A549 (cell line): ENCODE results near the gene GARS1.

Experiments used
- CTCF ChIP-seq: fragments of >200 bp; sonication (Bioruptor Twin); formaldehyde crosslinking; IDR thresholded peaks from 3 replicates; pipeline ENCODE4 v1.5.1; 2016
- POLR2A ChIP-seq: IDR thresholded peaks from 2 replicates; pipeline ENCODE4 v1.6.1; 2012; ENCODE audit warnings: mild to moderate bottlenecking, low read length
- TF ChIP-seq, protein P1 (sequence below): IDR thresholded peaks from 2 replicates; pipeline ENCODE4 v1.6.1; 2012; ENCODE audit warnings: low read depth, borderline replicate concordance

- TF ChIP-seq, protein P1, sequence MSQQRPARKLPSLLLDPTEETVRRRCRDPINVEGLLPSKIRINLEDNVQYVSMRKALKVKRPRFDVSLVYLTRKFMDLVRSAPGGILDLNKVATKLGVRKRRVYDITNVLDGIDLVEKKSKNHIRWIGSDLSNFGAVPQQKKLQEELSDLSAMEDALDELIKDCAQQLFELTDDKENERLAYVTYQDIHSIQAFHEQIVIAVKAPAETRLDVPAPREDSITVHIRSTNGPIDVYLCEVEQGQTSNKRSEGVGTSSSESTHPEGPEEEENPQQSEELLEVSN: no peak
- TF ChIP-seq CTCF: no peak
- TF ChIP-seq POLR2A: no peak
Measured at GRCh38 chr7:30654296-30655090, 59.8 kb downstream of the GARS1 start.
